Stimulated activated CD4-positive, alpha-beta T cell treated with anti-CD3 and anti-CD28 coated beads, Interleukin-1b, Interleukin-23, amount 100 ng/mL, for 48 hours (primary cell): ENCODE results near the gene USP13.
"Not testable (repeated sequence)": the region's sequence is repeated elsewhere in the genome, so short reads cannot be mapped to it uniquely, and the experiment has no call there.

Source experiments
- DNase-seq: peaks from one replicate; pipeline ENCODE4 v3.0.0-alpha.2; 2020

USP13 gene

GRCh38 chr3:179739816-179740594 lies 87.2 kb downstream of the USP13 start:
- DNase-seq, result no peak

- DNase-seq, result no peak
Observed at GRCh38 chr3:179743913-179744312, 91.1 kb downstream of the USP13 start.

- no peak for DNase-seq
Observed at GRCh38 chr3:179744667-179745066, 91.8 kb downstream of the USP13 start.

- no peak for DNase-seq
Observed at GRCh38 chr3:179745079-179745478, 92.2 kb downstream of the USP13 start.

- DNase-seq, result no peak
Observed at GRCh38 chr3:179745716-179746115, 92.9 kb downstream of the USP13 start.

- peak; percentile 4 for DNase-seq
Observed at GRCh38 chr3:179750720-179751328, 98.0 kb downstream of the USP13 start.

GRCh38 chr3:179760944-179761343 lies 108.1 kb downstream of the USP13 start:
- no peak for DNase-seq

GRCh38 chr3:179765396-179765795 lies 112.6 kb downstream of the USP13 start:
- DNase-seq, result no peak

- no peak for DNase-seq
Observed at GRCh38 chr3:179766416-179767133, 113.7 kb downstream of the USP13 start.

GRCh38 chr3:179768080-179768479 lies 115.2 kb downstream of the USP13 start:
- DNase-seq, result no peak

GRCh38 chr3:179769411-179770247 lies 116.8 kb downstream of the USP13 start:
- DNase-seq, result no peak

- DNase-seq, result no peak
Observed at GRCh38 chr3:179771797-179772196, 119.0 kb downstream of the USP13 start.

- DNase-seq, result no peak
Observed at GRCh38 chr3:179772297-179772696, 119.5 kb downstream of the USP13 start.

- DNase-seq, result no peak
Observed at GRCh38 chr3:179775416-179776122, 122.7 kb downstream of the USP13 start.

- not testable (repeated sequence) for DNase-seq
Observed at GRCh38 chr3:179782841-179783240, 130.0 kb downstream of the USP13 start.

- DNase-seq, result no peak
Observed at GRCh38 chr3:179788996-179789395, 136.2 kb downstream of the USP13 start.

- no peak for DNase-seq
Observed at GRCh38 chr3:179791793-179792192, 139.0 kb downstream of the USP13 start.

- DNase-seq, result no peak
Observed at GRCh38 chr3:179794355-179794754, 141.5 kb downstream of the USP13 start.

- no peak for DNase-seq
Observed at GRCh38 chr3:179796421-179796820, 143.6 kb downstream of the USP13 start.

GRCh38 chr3:179797192-179797591 lies 144.4 kb downstream of the USP13 start:
- no peak for DNase-seq

GRCh38 chr3:179801263-179801662 lies 148.4 kb downstream of the USP13 start:
- DNase-seq, result no peak

GRCh38 chr3:179801856-179802255 lies 149.0 kb downstream of the USP13 start:
- DNase-seq, result no peak
